ENCODE results near the gene CCDC182. TPM values are rescaled to one million over a fixed set of nuclear protein-coding genes. Genes with fewer than 3 reads are reported as not detected.

CCDC182 gene
- total and polyA plus RNA-seq, 9 of the 15 experiments (the other 6 are each of a cell fraction or from before 2014, with no cell fraction given) = not detected

GRCh38 chr17:57744195-57745170 is 616 bp downstream of the CCDC182 start:
- H3K79me2 ChIP-seq (ENCODE audit: control insufficient read depth, insufficient read depth, low read length) = no peaks in the 10 kb centered on the region
- no peaks in the 10 kb centered on the region for H3K9me1 ChIP-seq (ENCODE audit: control insufficient read depth, insufficient read depth, low read length)
- H3K27ac ChIP-seq (ENCODE audit: extremely low read depth, low read depth, low read length) = no peak overlapping the region
- no TSS peak for BruUV-seq (replicated peaks)
- H3K4me1 ChIP-seq (replicated peaks in 1 of 2; ENCODE audit: control insufficient read depth in 2 of 2, insufficient read depth in 2 of 2, low read length in 2 of 2) = no peaks in the 10 kb centered on the region
- in situ Hi-C loops (cut with MboI) (loop anchor here (5.0 kb wide), 1 partner anchor 617 kb away; no protein-coding TSS in a partner anchor), intact Hi-C loops (cut with micrococcal nuclease) (loop anchor here (5.0 to 10.0 kb wide), 4 partner anchors 150 to 622 kb away; no protein-coding TSS in a partner anchor)
- H3K9me3 ChIP-seq (replicated peaks; ENCODE audit: control insufficient read depth, insufficient read depth, low read depth, low read length) = no peaks in the 10 kb centered on the region
- ATAC-seq (no peak), DNase-seq (ENCODE audit: extremely low read depth in 1 of 4, low spot score in 3 of 4) (no peak), FAIRE-seq (no peak)
- H3K36me3 ChIP-seq (ENCODE audit: control insufficient read depth, insufficient read depth, low read length) = no peaks in the 10 kb centered on the region
- no peak overlapping the region for H3K9ac ChIP-seq (ENCODE audit: insufficient read depth in 1 of 2, low read depth in 2 of 2, low read length in 2 of 2)
- no peak overlapping the region for H3K4me3 ChIP-seq
- H4K20me1 ChIP-seq (replicated peaks; ENCODE audit: control insufficient read depth, insufficient read depth, low read length) = peaks cover 10% of the 10 kb centered on the region
- 4% methylated on average over 17 of the region's 26 CpGs for WGBS (ENCODE audit: insufficient coverage, low coverage, missing lambda C conversion rate)
- peaks cover 30 to 49% of the 10 kb centered on the region in 2 experiments for H3K27me3 ChIP-seq (ENCODE audit: control insufficient read depth in 2 of 2, insufficient read depth in 2 of 2, low read length in 2 of 2)
- H2AFZ ChIP-seq (ENCODE audit: low read depth, low read length) = no peak overlapping the region
- ChIA-PET CTCF (ENCODE audit: low intra/inter-chr PET ratio) (interaction anchor here (0.8 kb wide), 1 partner anchor 614 kb away, joined by 4 read pairs; no protein-coding TSS in a partner anchor), POLR2A (interaction anchor here (0.6 kb wide), 2 partner anchors 69 to 491 kb away, joined by 3 read pairs; no protein-coding TSS in a partner anchor)
- no peak overlapping the region for H3K4me2 ChIP-seq (ENCODE audit: insufficient read depth, low read length)
- no peak for TF ChIP-seq ETV1 (tag; conservative IDR thresholded peaks at IDR 0.05; ENCODE audit: low read depth)
- no peak for TF ChIP-seq PRMT5 (CRISPR knock-in tag; IDR thresholded peaks at IDR 0.05)
- TF ChIP-seq HDAC8 (tag; IDR thresholded peaks at IDR 0.05) = no peak

- no peak for ATAC-seq
- H3K9ac ChIP-seq (ENCODE audit: insufficient read depth in 1 of 2, low read depth in 2 of 2, low read length in 2 of 2) = no peak overlapping the region
- ChIA-PET CTCF (ENCODE audit: low intra/inter-chr PET ratio) (interaction anchor here (0.6 to 1.6 kb wide), 4 partner anchors 321 to 609 kb away, joined by 3 to 12 read pairs (median 3); no protein-coding TSS in a partner anchor), POLR2A (no interaction called here)
- no peaks in the 10 kb centered on the region for H3K36me3 ChIP-seq (ENCODE audit: control insufficient read depth, insufficient read depth, low read length)
- no peaks in the 10 kb centered on the region for H3K4me1 ChIP-seq (replicated peaks in 1 of 2; ENCODE audit: control insufficient read depth in 2 of 2, insufficient read depth in 2 of 2, low read length in 2 of 2)
- intact Hi-C loops (cut with micrococcal nuclease) = loop anchor here (5.0 to 10.0 kb wide), 3 partner anchors 145 to 608 kb away; no protein-coding TSS in a partner anchor
- TF ChIP-seq RFX7 (CRISPR knock-in tag; IDR thresholded peaks at IDR 0.05) = no peak
- TF ChIP-seq CTCF (IDR thresholded peaks at IDR 0.05 in 2 of 3, conservative IDR thresholded peaks at IDR 0.05 in 1 of 3; ENCODE audit: insufficient read depth in 2 of 3, low read depth in 1 of 3, low read length in 3 of 3) = peak in 1 of 3 experiments; percentile 12; a peak in 1 of 6 replicates
- TF ChIP-seq CTBP1 (IDR thresholded peaks at IDR 0.05; ENCODE audit: borderline replicate concordance) = peak; percentile 4; the same call in 1 of the 2 replicates
- TF ChIP-seq, protein P1, sequence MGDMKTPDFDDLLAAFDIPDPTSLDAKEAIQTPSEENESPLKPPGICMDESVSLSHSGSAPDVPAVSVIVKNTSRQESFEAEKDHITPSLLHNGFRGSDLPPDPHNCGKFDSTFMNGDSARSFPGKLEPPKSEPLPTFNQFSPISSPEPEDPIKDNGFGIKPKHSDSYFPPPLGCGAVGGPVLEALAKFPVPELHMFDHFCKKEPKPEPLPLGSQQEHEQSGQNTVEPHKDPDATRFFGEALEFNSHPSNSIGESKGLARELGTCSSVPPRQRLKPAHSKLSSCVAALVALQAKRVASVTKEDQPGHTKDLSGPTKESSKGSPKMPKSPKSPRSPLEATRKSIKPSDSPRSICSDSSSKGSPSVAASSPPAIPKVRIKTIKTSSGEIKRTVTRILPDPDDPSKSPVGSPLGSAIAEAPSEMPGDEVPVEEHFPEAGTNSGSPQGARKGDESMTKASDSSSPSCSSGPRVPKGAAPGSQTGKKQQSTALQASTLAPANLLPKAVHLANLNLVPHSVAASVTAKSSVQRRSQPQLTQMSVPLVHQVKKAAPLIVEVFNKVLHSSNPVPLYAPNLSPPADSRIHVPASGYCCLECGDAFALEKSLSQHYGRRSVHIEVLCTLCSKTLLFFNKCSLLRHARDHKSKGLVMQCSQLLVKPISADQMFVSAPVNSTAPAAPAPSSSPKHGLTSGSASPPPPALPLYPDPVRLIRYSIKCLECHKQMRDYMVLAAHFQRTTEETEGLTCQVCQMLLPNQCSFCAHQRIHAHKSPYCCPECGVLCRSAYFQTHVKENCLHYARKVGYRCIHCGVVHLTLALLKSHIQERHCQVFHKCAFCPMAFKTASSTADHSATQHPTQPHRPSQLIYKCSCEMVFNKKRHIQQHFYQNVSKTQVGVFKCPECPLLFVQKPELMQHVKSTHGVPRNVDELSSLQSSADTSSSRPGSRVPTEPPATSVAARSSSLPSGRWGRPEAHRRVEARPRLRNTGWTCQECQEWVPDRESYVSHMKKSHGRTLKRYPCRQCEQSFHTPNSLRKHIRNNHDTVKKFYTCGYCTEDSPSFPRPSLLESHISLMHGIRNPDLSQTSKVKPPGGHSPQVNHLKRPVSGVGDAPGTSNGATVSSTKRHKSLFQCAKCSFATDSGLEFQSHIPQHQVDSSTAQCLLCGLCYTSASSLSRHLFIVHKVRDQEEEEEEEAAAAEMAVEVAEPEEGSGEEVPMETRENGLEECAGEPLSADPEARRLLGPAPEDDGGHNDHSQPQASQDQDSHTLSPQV (IDR thresholded peaks at IDR 0.05) = no peak
- DNase-seq (ENCODE audit: extremely low read depth in 1 of 4, low spot score in 3 of 4) = no peak
- in situ Hi-C loops (cut with MboI) = no loop called here
- H4K20me1 ChIP-seq (replicated peaks; ENCODE audit: control insufficient read depth, insufficient read depth, low read length) = peaks cover 10% of the 10 kb centered on the region; the same call in 1 of the 2 replicates
- 0% methylated on average over 2 of the region's 2 CpGs for WGBS (ENCODE audit: insufficient coverage, low coverage, missing lambda C conversion rate)
- no peak overlapping the region for H3K4me2 ChIP-seq (ENCODE audit: insufficient read depth, low read length)
- FAIRE-seq = no peak
- peaks cover 27 to 45% of the 10 kb centered on the region in 2 experiments for H3K27me3 ChIP-seq (ENCODE audit: control insufficient read depth in 2 of 2, insufficient read depth in 2 of 2, low read length in 2 of 2)
- H3K9me1 ChIP-seq (ENCODE audit: control insufficient read depth, insufficient read depth, low read length) = no peaks in the 10 kb centered on the region
- H3K4me3 ChIP-seq = no peak overlapping the region
- no peak overlapping the region for H2AFZ ChIP-seq (ENCODE audit: low read depth, low read length)
- no peak overlapping the region for H3K27ac ChIP-seq (ENCODE audit: extremely low read depth, low read depth, low read length)
- no peaks in the 10 kb centered on the region for H3K79me2 ChIP-seq (ENCODE audit: control insufficient read depth, insufficient read depth, low read length)
- no peaks in the 10 kb centered on the region for H3K9me3 ChIP-seq (replicated peaks; ENCODE audit: control insufficient read depth, insufficient read depth, low read depth, low read length)
- no TSS peak for BruUV-seq (replicated peaks)
These were observed 4.9 kb downstream of the CCDC182 start for GRCh38 chr17:57740235-57740528.
